HFF-Myc (cell line): ENCODE data around the gene PAX7.

Experiments
- DNase-seq: peaks from one replicate; pipeline ENCODE4 v3.0.0-alpha.2; 2011; ENCODE audit warnings: low read depth; ENCODE audit errors: extremely low read depth
- H3K4me3 ChIP-seq: replicated peaks from 2 replicates; pipeline ENCODE4 v1.5.1; 2011; ENCODE audit warnings: low read depth, mild to moderate bottlenecking, control low read depth, low read length
- TF ChIP-seq, protein P1 (sequence below): IDR thresholded peaks from 2 replicates; pipeline ENCODE4 v1.5.1; 2012; ENCODE audit warnings: mild to moderate bottlenecking, low read depth, low read length, control low read depth; ENCODE audit errors: missing control alignments

Gene PAX7

DNA sequence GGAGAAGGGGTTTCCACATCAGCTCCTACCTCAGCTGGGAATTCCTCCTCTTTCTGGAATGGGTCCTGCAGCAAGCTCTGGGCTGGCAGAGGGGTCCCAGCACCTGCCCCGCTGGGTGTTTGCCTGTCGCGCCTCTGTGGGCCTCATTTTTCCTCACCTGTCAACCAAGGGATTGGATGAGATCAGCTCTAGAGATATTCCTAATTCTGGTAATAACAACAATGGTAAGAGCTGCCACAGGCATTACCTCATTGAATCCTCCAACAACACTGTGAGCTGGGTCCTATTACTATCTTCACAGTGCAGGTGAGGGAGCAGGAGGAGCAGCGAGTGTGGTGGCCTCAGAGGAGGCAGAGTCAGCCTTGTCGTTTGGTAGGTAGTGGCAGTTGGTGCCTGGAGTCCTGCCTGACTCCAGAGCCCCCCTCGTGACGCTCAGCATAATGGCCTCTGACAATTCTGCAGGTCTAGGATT, 23.3 kb upstream of the PAX7 start:
- TF ChIP-seq, protein P1, sequence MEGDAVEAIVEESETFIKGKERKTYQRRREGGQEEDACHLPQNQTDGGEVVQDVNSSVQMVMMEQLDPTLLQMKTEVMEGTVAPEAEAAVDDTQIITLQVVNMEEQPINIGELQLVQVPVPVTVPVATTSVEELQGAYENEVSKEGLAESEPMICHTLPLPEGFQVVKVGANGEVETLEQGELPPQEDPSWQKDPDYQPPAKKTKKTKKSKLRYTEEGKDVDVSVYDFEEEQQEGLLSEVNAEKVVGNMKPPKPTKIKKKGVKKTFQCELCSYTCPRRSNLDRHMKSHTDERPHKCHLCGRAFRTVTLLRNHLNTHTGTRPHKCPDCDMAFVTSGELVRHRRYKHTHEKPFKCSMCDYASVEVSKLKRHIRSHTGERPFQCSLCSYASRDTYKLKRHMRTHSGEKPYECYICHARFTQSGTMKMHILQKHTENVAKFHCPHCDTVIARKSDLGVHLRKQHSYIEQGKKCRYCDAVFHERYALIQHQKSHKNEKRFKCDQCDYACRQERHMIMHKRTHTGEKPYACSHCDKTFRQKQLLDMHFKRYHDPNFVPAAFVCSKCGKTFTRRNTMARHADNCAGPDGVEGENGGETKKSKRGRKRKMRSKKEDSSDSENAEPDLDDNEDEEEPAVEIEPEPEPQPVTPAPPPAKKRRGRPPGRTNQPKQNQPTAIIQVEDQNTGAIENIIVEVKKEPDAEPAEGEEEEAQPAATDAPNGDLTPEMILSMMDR = no peak
- no peak overlapping the region for H3K4me3 ChIP-seq

DNA sequence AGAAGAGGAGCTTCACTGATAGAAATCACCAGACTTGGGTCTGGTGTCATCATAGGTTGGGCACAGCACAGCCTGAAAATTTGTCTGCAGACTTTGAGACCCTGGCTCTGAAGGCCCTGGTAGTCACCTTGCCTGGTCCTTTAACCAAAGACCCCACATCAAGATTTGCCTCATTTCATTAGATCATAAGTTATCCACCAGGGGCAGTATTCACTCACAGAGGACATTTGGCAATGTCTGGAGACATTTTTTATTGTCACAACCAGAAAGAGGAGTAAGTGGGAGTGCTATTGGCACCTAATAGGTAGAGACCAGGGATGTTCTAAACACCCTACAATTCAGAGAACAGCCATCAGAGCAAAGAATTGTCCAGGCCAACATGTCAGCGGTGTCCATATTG, 22.1 kb upstream of the PAX7 start:
- no peak overlapping the region for H3K4me3 ChIP-seq
- TF ChIP-seq, protein P1 = no peak
- DNase-seq = no peak

More for the DNA sequence above, 23.3 kb upstream of the PAX7 start:
- DNase-seq = no peak

DNA sequence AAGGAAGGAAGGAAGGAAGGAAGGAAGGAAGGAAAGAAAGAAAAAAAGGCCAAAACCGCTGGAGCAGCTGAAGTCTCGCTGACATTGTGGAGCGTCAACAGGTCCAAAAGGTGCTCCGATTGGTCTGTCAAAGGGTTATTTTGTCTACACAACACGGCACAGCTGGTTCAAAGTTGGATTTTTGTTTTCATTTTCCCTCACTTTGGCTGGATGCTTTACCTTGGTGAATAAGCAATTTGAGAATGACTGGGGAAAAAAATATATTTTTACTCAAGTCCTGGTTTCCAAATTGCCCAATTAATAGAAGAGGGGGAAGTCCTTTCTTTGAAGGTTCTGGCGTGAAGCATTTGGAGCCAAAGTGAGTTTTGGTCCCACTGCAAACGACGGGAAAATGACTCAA, 19.3 kb upstream of the PAX7 start:
- DNase-seq = no peak
- H3K4me3 ChIP-seq = no peak overlapping the region
- TF ChIP-seq, protein P1 = no peak

DNA sequence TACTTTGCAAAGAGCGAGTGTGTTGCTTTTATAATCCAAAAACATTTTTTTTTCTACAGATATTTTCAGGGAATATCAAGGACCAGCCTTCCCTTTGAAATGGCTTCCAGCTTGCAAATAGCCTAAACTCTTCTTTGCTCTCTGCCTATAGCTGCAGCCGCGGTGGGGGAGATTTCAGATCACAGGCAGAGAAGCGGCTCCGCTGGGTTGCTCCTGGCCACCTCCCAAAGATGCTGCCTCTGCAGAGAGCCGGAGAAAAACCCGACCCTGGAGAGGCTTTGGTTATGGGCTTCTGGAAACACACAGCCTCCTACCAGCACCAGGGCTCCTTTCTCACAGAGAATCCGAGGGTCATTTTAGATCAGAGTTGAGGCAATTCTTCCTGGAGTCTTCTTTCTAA, 18.6 kb upstream of the PAX7 start:
- no peak for DNase-seq
- TF ChIP-seq, protein P1 = no peak
- no peak overlapping the region for H3K4me3 ChIP-seq

DNA sequence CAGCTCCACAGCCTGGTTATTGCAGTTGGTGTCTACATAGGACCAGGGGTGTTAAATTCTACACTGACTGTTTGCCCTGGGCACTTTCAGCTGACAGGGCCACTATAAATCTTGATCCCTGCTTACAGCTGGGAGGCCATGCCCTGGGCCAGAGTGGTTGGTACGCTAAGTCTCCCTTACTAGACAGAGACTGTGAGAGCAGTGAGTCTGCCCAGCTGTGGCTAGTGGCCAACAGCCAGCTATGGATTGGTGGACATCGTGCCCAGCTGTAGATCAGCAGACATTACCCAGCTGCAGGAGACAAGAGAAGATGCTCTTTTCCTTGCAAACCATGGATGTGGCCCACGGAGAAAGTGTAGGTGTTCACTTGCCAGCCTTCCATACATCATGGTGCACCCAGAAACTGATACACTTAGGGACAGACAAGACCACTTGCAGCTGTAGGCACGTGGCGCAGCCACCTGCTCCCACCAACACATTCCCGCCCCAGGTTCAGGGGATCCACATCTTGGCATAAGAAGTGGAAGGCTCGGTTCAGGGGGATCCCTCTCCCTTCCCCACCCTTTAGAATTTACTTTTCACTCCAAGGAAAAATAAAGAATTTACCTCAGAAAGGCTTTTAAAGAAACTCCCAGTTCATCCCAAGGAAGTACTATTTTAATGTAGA, 16.4 kb upstream of the PAX7 start:
- DNase-seq = no peak
- TF ChIP-seq, protein P1 = no peak
- no peak overlapping the region for H3K4me3 ChIP-seq

DNA sequence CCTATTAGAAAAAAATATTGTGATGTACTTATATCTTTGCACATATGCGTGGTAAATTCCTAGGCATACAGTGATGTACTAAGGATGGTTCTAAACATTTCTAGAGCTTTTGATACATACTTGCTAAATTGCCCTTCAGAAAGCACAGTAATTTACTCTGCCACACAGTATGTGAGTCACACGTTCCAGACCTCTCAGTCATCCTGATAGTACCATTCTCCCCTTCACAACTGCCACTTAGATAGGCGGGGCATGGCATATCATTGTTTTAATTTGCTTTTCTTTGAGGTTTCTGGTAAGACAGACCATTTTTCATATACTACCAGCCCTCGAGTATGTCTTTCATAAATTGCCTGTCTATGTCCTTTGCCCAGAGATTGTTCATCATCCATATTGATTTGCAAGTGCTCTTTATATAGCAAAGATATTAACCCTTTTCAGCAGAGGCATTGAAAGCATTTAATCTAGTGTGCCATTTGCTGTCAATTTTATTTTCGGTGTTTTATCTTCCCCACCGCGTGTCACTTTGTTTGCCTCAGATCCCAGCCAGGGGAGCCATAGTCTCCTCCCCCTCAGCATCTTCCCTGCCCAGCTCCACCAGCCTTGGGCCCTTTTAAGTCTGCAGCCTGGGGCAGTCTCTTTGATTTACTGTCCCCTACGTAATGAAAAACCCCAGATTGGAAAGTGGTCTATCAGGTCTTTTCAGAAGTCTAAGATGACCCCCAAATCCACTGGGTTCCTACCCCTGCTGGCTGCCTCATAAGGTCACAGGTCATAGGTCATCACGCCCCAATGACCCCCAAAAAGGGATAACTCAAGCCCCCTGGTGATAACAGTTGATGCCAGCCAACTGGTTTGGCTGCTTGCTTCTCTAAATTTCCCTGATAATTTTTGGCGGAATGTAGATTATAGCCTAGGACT, 11.8 kb upstream of the PAX7 start:
- TF ChIP-seq, protein P1 = no peak
- H3K4me3 ChIP-seq = no peak overlapping the region
- no peak for DNase-seq
